Hepatocyte (in vitro differentiated cells): ENCODE measurements around the gene CREB5. TPM values are rescaled to one million over a fixed set of nuclear protein-coding genes. Genes with fewer than 3 reads are reported as not detected.

Experiments
- DNase-seq: peaks from one replicate; pipeline ENCODE4 v3.0.0-alpha.2; 2016; ENCODE audit warnings: low spot score
- H2AFZ ChIP-seq: fragments of 200-600 bp; sonication (generic); 2 replicates; pipeline ENCODE4 v1.6.0; 2016; ENCODE audit warnings: antibody characterized with exemption, mild to moderate bottlenecking
- H3K27ac ChIP-seq: fragments of 200-600 bp; sonication (generic); 2 replicates; pipeline ENCODE4 v1.5.1; 2016; ENCODE audit warnings: mild to moderate bottlenecking
- H3K27me3 ChIP-seq: fragments of 200-600 bp; sonication (generic); 2 replicates; pipeline ENCODE4 v1.6.1; 2016
- H3K36me3 ChIP-seq: fragments of 200-600 bp; sonication (generic); replicated peaks from 2 replicates; pipeline ENCODE4 v1.5.1; 2016; ENCODE audit warnings: low read depth; ENCODE audit not compliant: insufficient read depth
- H3K4me1 ChIP-seq: fragments of 200-600 bp; sonication (generic); 2 replicates; pipeline ENCODE4 v1.5.1; 2016; ENCODE audit warnings: mild to moderate bottlenecking, moderate library complexity; ENCODE audit not compliant: insufficient read depth
- H3K4me2 ChIP-seq: fragments of 200-600 bp; sonication (generic); 2 replicates; pipeline ENCODE4 v1.6.0; 2016
- H3K4me3 ChIP-seq: fragments of 200-600 bp; sonication (generic); 2 replicates; pipeline ENCODE4 v1.5.1; 2016; ENCODE audit warnings: mild to moderate bottlenecking
- H3K79me2 ChIP-seq: fragments of 200-600 bp; sonication (generic); 2 replicates; pipeline ENCODE4 v1.6.0; 2017; ENCODE audit warnings: mild to moderate bottlenecking
- H3K9me2 ChIP-seq: fragments of 200-600 bp; sonication (generic); replicated peaks from 2 replicates; pipeline ENCODE4 v1.6.0; 2017; ENCODE audit warnings: mild to moderate bottlenecking; ENCODE audit not compliant: insufficient read depth
- H3K9me3 ChIP-seq: fragments of 200-600 bp; sonication (generic); 2 replicates; pipeline ENCODE4 v1.5.1; 2016; ENCODE audit warnings: low read depth, mild to moderate bottlenecking
- H4K20me1 ChIP-seq: fragments of 200-600 bp; sonication (generic); 2 replicates; pipeline ENCODE4 v1.6.0; 2016; ENCODE audit warnings: mild to moderate bottlenecking; ENCODE audit not compliant: insufficient read depth, poor library complexity, severe bottlenecking
- CTCF ChIP-seq: fragments of 200-600 bp; sonication (generic); IDR thresholded peaks from 2 replicates; pipeline ENCODE4 v1.5.1; 2016; ENCODE audit warnings: antibody characterized with exemption, mild to moderate bottlenecking; ENCODE audit not compliant: poor library complexity
- EZH2 ChIP-seq: fragments of 200-600 bp; sonication (generic); IDR thresholded peaks from 2 replicates; pipeline ENCODE4 v1.6.1; 2016; ENCODE audit warnings: antibody characterized with exemption, mild to moderate bottlenecking, borderline replicate concordance
- EZH2phosphoT487 ChIP-seq: fragments of 200-600 bp; sonication (generic); IDR thresholded peaks from one replicate; pipeline ENCODE4 v1.6.1; 2018; ENCODE audit warnings: antibody characterized with exemption, mild to moderate bottlenecking, low read depth, moderate library complexity; ENCODE audit not compliant: unreplicated experiment, severe bottlenecking
- WGBS: methylation state at CpG from one replicate; pipeline ENCODE4 v1.1.6; 2016; ENCODE audit warnings: low lambda C conversion rate; ENCODE audit errors: missing lambda C conversion rate; 5-methylcytosine and 5-hydroxymethylcytosine counted together
- polyA plus RNA-seq: library from polyadenylated mRNA; unstranded; fragments of >200 nt; fragmentation: Nextera tagmentation; extraction: Ambion mirVana; gene quantifications from 2 replicates; pipeline ENCODE4 v1.2.1, GENCODE V29; 2016
- total RNA-seq: library from RNA; depleted of rRNA; stranded (reverse); fragments of >200 nt; gene quantifications from 2 replicates; pipeline ENCODE4 v1.2.3, GENCODE V29; 2014

The CREB5 gene
- total and polyA plus RNA-seq, 2 experiments from 2014 or later = 14.0 to 27.9 TPM

- Histone ChIP-seq H3K9me2 (no peaks in the 10 kb centered on the region), H3K36me3 (no peaks in the 10 kb centered on the region), H3K4me1 (no peaks in the 10 kb centered on the region), H3K27ac (no peak overlapping the region), H4K20me1 (no peaks in the 10 kb centered on the region), H3K4me2 (no peak overlapping the region), H2AFZ (no peak overlapping the region), H3K27me3 (no peaks in the 10 kb centered on the region), H3K4me3 (no peak overlapping the region), H3K79me2 (no peaks in the 10 kb centered on the region), H3K9me3 (no peaks in the 10 kb centered on the region)
- DNase-seq = no peak
- WGBS = 89% methylated on average over 4 of the region's 4 CpGs
- TF ChIP-seq EZH2phosphoT487 (no peak), EZH2 (no peak)
These were observed 336.0 kb downstream of the CREB5 start for GRCh38 chr7:28748346-28748745.

GRCh38 chr7:28748933-28749584, 336.7 kb downstream of the CREB5 start:
- H3K4me3 ChIP-seq = no peak overlapping the region
- H3K4me1 ChIP-seq = no peaks in the 10 kb centered on the region
- H2AFZ ChIP-seq = no peak overlapping the region
- no peak for TF ChIP-seq CTCF
- no peaks in the 10 kb centered on the region for H4K20me1 ChIP-seq
- H3K9me2 ChIP-seq = no peaks in the 10 kb centered on the region
- H3K36me3 ChIP-seq = no peaks in the 10 kb centered on the region
- no peak overlapping the region for H3K27ac ChIP-seq
- DNase-seq = peak; percentile 12
- H3K27me3 ChIP-seq = no peaks in the 10 kb centered on the region
- no peaks in the 10 kb centered on the region for H3K79me2 ChIP-seq
- no peaks in the 10 kb centered on the region for H3K9me3 ChIP-seq
- 57% methylated on average over 5 of the region's 5 CpGs for WGBS
- H3K4me2 ChIP-seq = no peak overlapping the region

GRCh38 chr7:28749638-28750037, 337.3 kb downstream of the CREB5 start:
- Histone ChIP-seq H3K4me3 (no peak overlapping the region), H3K27ac (no peak overlapping the region), H3K27me3 (no peaks in the 10 kb centered on the region), H4K20me1 (no peaks in the 10 kb centered on the region), H3K4me1 (no peaks in the 10 kb centered on the region), H3K9me2 (no peaks in the 10 kb centered on the region), H3K36me3 (no peaks in the 10 kb centered on the region), H3K9me3 (no peaks in the 10 kb centered on the region), H3K4me2 (no peak overlapping the region), H3K79me2 (no peaks in the 10 kb centered on the region), H2AFZ (no peak overlapping the region)
- no peak for DNase-seq
- TF ChIP-seq EZH2 = no peak
- no peak for TF ChIP-seq EZH2phosphoT487
- no peak for TF ChIP-seq CTCF
- 86% methylated on average over 2 of the region's 2 CpGs for WGBS

- no peaks in the 10 kb centered on the region for H3K4me1 ChIP-seq
- TF ChIP-seq EZH2 (no peak), EZH2phosphoT487 (no peak), CTCF (no peak)
- no peak overlapping the region for H3K4me2 ChIP-seq
- H3K4me3 ChIP-seq = no peak overlapping the region
- H3K9me2 ChIP-seq = no peaks in the 10 kb centered on the region
- H4K20me1 ChIP-seq = no peaks in the 10 kb centered on the region
- H3K9me3 ChIP-seq = no peaks in the 10 kb centered on the region
- no peaks in the 10 kb centered on the region for H3K79me2 ChIP-seq
- no peaks in the 10 kb centered on the region for H3K36me3 ChIP-seq
- no peaks in the 10 kb centered on the region for H3K27me3 ChIP-seq
- H3K27ac ChIP-seq = no peak overlapping the region
- WGBS = 83% methylated on average over 6 of the region's 6 CpGs
- H2AFZ ChIP-seq = no peak overlapping the region
- DNase-seq = no peak
These were observed 338.7 kb downstream of the CREB5 start for GRCh38 chr7:28750981-28751380.
